Subcutaneous adipose tissue (tissue), 4 donors: ENCODE measurements around the gene FUOM. TPM values are rescaled to one million over a fixed set of nuclear protein-coding genes. Genes with fewer than 3 reads are reported as not detected.

ENCODE experiments used
- CTCF ChIP-seq: fragments of 450-650 bp; IDR thresholded peaks from one replicate; pipeline ENCODE4 v1.5.1; 2016; ENCODE audit warnings: low read depth, mild to moderate bottlenecking, control low read depth, antibody characterized with exemption, moderate library complexity
- total RNA-seq, 4 donors: library from RNA; depleted of rRNA; stranded (reverse); fragments of >200 nt; gene quantifications; one replicate each; pipeline ENCODE4 v1.1.0, GENCODE V29; 2016

The FUOM gene
- total RNA-seq, 4 donors from 2014 or later: 16.5 to 43.2 (median 29.6) TPM

GRCh38 chr10:133377818-133378250 lies 20.0 kb upstream of the FUOM start:
- no peak for TF ChIP-seq CTCF

DNA sequence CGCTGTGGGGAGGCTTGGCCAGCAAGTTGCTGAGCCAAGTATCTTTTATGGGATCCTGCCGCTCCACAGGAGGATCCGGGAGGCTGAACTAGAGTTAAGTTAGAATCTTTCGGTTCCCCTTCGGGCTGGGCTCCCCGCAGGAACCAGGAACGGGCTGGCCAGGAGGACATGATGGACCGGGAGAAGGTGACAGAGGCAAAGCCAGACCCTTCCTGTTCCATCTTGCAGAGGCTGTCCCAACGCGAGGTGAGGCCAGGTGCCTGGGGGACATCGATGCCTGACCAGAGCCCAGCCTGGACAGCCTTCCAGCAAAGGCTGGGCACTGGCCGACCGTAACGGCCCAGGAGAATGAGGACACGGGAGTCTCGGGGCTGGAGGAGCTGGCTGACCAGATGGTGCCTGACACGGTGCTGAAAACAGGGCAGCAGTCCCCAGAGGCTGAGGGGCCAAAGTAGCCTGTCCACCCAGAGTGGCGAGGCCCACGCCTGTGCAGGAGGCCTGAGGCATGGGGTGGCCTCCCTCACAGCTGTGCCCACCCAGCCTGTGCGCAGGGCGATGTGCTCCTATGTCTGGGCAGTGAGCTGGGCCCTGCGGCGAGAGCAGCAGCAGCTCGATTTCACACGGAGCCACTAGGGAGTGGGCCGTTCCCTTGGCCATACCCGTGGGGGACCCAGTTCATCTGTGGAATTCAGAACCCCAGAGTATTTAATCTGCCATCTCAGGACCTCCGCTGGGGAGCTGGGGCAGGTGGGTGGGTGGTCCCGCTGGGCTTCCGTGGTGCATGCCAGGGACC lies 19.4 kb upstream of the FUOM start:
- TF ChIP-seq CTCF: no peak

DNA sequence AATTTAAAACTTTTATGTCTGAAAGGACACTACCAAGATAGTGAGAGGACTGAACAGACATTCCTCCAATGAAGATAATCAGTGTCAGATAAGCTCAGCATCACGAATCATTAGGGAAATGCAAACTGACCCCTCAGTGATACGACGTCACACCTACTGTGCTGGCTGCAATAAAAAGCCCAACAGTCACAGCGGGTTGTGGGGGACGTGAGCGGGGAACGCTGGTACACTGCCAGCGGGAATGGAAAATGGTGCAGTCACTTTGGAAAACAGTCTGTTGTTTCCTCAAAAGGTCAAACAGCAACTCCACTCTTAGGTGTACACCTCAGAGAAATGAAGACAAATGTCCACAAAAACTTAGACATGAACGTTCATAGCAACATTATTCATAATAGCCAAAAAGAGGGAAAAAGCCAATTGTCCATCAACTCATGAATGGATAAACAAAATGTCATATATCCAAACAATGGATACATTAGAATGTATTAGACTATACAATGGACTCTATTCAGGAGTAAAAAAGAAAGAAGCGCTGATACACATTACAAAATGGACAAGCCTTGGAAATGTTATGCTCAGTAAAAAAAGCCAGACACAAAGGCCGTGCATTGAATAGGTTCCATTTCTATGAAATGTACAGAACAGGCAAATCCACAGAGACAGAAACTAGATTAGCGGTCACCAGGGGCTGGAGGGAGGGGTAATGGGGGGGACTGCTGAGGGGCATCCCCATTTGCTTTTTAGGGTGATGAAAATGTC lies 17.7 kb upstream of the FUOM start:
- TF ChIP-seq CTCF: no peak

DNA sequence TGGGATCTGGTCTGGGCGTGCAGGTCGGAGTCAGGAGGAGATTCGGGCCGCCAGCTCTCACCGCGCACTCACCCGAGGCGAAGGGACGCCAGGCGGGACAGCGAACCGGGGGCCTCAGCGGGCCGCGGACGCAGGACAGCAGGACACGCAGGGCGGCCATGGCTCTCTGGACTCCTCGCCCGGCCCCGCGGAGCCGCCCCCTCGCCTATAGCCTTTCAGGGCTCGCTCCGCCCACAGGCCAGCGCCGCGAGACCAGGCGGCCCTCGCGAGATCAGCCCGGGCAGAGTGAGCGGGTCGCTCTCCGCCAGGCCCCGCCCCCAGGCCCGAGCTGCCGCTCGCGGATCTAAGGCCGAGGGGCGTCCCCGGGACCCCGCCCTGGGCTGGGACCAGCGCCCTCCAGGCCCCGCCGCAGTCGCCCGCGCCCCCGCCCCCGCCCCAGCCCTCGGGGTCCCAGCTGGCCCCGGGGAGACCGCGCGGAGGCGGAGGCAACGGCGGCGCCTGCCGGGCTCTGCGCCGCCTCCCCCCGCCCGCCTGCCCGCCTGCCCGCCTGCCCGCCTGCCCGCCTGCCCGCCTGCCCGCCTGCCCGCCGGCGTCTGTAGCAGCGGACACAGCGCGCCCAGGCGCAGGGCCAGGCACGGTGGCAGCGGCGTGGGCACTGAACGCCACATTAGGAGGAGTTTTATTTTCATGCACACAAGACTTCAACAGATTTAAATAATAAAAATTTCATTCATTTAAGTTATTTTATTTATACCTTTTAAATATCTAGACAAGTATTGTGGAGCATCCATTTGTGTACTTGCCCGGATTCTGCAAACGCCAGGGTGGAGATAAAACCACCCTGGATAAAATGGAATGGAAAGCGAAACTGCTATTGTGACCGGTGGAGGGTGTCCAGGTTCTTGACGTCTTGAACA lies 15.6 kb upstream of the FUOM start, which contains the start of gene ECHS1:
Gene ECHS1 (minus strand): TSS at position 181 of the 917 bp plus-strand sequence. CDS start 21 bp downstream, at position 160.
- no peak for TF ChIP-seq CTCF

- TF ChIP-seq CTCF: no peak
Measured at GRCh38 chr10:133372507-133372906, 14.7 kb upstream of the FUOM start.

DNA sequence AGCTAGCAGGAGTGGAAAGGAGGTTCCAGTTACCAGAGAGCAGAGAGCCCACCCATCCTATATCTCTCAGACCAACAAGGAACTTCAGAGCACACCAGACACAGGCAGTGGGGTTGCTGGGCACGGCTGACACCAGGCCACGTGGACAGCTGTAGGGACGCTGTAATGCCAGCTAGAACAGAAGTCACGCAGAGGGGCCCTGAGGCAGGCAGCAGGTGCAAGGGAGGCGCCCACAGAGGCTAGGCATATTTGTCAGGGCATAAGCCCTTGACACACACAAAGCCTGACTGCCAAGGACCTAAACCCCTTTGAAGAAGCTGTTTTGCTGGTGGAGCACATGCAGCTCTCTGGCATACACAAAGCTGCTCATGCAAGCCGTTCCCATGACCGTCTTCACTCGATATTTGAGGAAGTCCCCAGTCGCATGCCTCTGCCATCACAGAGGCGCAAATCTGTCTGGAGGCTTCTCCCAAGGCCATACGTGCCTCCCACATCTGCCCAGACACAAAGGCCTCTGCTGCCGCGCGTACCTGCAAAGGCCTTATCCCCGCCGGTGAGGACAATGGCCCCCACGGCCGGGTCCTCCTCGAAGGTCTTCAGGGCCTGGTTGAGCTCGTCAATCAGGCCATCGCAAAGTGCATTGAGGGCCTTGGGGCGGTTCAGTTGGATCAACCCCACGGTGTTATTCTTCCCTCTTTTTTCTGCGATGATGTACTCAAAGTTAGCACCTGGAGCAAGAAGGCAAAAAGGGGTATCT lies 12.4 kb upstream of the FUOM start:
- no peak for TF ChIP-seq CTCF
